ENCODE results near the gene FOLR3.

GRCh38 chr11:72179049-72179803, 43.7 kb downstream of the FOLR3 start:
- no peak for TF ChIP-seq POU2F2 (IDR thresholded peaks at IDR 0.05; ENCODE audit: low read depth, low read length)
- TF ChIP-seq POLR2AphosphoS5 (IDR thresholded peaks at IDR 0.05; ENCODE audit: low read depth, low read length) = no peak
- no peak for TF ChIP-seq POLR2A (IDR thresholded peaks at IDR 0.05; ENCODE audit: low read depth, low read length)

All from GM12891 (cell line).